ENCODE results near the gene TPSB2.
"Not testable (repeated sequence)": the region's sequence is repeated elsewhere in the genome, so short reads cannot be mapped to it uniquely, and the experiment has no call there.

Gene TPSB2

GRCh38 chr16:1261131-1261892 lies 31.3 kb upstream of the TPSB2 start:
- DNase-seq: peak; percentile 93

GRCh38 chr16:1260101-1260680 lies 30.2 kb upstream of the TPSB2 start:
- DNase-seq: no peak

GRCh38 chr16:1259760-1260068 lies 29.7 kb upstream of the TPSB2 start:
- no peak for DNase-seq

- peak; percentile 73 for DNase-seq
Observed at GRCh38 chr16:1258906-1259759, 29.1 kb upstream of the TPSB2 start.

GRCh38 chr16:1258225-1258600 lies 28.2 kb upstream of the TPSB2 start:
- DNase-seq: peak; percentile 65

- no peak for DNase-seq
Observed at GRCh38 chr16:1257561-1258224, 27.7 kb upstream of the TPSB2 start.

- no peak for DNase-seq
Observed at GRCh38 chr16:1256874-1257322, 26.9 kb upstream of the TPSB2 start.

- not testable (repeated sequence) for DNase-seq
Observed at GRCh38 chr16:1256296-1256873, 26.4 kb upstream of the TPSB2 start.

GRCh38 chr16:1255276-1256122 lies 25.5 kb upstream of the TPSB2 start, which contains the start of gene TPSD1:
TPSD1 (plus strand) TSS chr16:1256069; CDS start chr16:1256281, 212 bp downstream.
- DNase-seq: not testable (repeated sequence)

- not testable (repeated sequence) for DNase-seq
Observed at GRCh38 chr16:1254821-1255220, 24.8 kb upstream of the TPSB2 start.

- not testable (repeated sequence) for DNase-seq
Observed at GRCh38 chr16:1253701-1254364, 23.8 kb upstream of the TPSB2 start.

GRCh38 chr16:1249031-1249755 lies 19.2 kb upstream of the TPSB2 start:
- DNase-seq: not testable (repeated sequence)

- DNase-seq: not testable (repeated sequence)
Observed at GRCh38 chr16:1247903-1248537, 18.0 kb upstream of the TPSB2 start.

GRCh38 chr16:1245452-1246020 lies 15.6 kb upstream of the TPSB2 start:
- no peak for DNase-seq

- DNase-seq: no peak
Observed at GRCh38 chr16:1244881-1245280, 14.9 kb upstream of the TPSB2 start.

- DNase-seq: not testable (repeated sequence)
Observed at GRCh38 chr16:1243907-1244850, 14.2 kb upstream of the TPSB2 start.

- not testable (repeated sequence) for DNase-seq
Observed at GRCh38 chr16:1243363-1243762, 13.4 kb upstream of the TPSB2 start.

GRCh38 chr16:1241081-1241480 lies 11.1 kb upstream of the TPSB2 start:
- DNase-seq: not testable (repeated sequence)

Data from RPMI8226 (cell line).